ENCODE measurements around the gene RBMS3. TPM values are rescaled to one million over a fixed set of nuclear protein-coding genes. Genes with fewer than 3 reads are reported as not detected.

RBMS3 gene
- total RNA-seq, 3 donors from 2014 or later = 48.4 to 117 (median 103) TPM

- Histone ChIP-seq H3K9me3 (no peaks in the 10 kb centered on the region), H3K27ac (no peak overlapping the region), H3K27me3 (no peaks in the 10 kb centered on the region), H3K4me1 (no peaks in the 10 kb centered on the region), H3K4me3 (no peak overlapping the region), H3K36me3 (no peaks in the 10 kb centered on the region)
- DNase-seq (ENCODE audit: low spot score in 2 of 2) = no peak
- TF ChIP-seq, protein P1, sequence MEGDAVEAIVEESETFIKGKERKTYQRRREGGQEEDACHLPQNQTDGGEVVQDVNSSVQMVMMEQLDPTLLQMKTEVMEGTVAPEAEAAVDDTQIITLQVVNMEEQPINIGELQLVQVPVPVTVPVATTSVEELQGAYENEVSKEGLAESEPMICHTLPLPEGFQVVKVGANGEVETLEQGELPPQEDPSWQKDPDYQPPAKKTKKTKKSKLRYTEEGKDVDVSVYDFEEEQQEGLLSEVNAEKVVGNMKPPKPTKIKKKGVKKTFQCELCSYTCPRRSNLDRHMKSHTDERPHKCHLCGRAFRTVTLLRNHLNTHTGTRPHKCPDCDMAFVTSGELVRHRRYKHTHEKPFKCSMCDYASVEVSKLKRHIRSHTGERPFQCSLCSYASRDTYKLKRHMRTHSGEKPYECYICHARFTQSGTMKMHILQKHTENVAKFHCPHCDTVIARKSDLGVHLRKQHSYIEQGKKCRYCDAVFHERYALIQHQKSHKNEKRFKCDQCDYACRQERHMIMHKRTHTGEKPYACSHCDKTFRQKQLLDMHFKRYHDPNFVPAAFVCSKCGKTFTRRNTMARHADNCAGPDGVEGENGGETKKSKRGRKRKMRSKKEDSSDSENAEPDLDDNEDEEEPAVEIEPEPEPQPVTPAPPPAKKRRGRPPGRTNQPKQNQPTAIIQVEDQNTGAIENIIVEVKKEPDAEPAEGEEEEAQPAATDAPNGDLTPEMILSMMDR (IDR thresholded peaks at IDR 0.05) = no peak
- TF ChIP-seq POLR2AphosphoS5 (IDR thresholded peaks at IDR 0.05) (no peak), POLR2A (IDR thresholded peaks at IDR 0.05) (no peak)
- intact Hi-C loops (cut with DNase I; ENCODE audit: low total_unique reads) = no loop called here
These were observed 117.9 kb downstream of the RBMS3 start for GRCh38 chr3:29398787-29399186.

DNA sequence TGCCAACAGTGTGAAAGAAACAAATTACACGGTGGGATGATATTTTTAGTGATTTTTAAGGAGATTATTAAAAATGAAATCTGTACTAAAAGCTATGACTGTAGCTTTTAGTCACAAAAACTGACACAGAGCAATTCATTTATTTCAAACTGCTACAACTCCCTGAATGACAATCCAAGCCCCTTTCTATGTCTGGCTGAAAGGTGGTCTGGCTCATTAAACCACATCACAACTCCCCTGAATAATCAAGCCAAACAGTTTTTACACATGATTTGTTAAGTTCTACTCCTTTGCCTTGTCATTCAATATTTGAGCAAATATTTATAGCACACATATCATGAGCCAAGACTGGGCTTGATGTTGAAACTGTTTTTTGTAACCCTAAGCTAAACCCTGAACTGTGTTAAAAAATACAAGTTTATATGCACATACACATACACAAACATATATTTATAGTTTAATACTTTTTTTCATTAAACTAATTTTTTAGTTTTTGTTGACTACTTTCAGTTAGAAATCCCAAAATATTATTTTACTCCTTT is 125.5 kb downstream of the RBMS3 start:
- TF ChIP-seq, protein P1 (IDR thresholded peaks at IDR 0.05) = no peak
- TF ChIP-seq POLR2A (IDR thresholded peaks at IDR 0.05) (no peak), POLR2AphosphoS5 (IDR thresholded peaks at IDR 0.05) (no peak)
- intact Hi-C loops (cut with DNase I; ENCODE audit: low total_unique reads) = no loop called here
- Histone ChIP-seq H3K9me3 (no peaks in the 10 kb centered on the region), H3K27me3 (no peaks in the 10 kb centered on the region), H3K36me3 (no peaks in the 10 kb centered on the region), H3K4me1 (no peaks in the 10 kb centered on the region), H3K4me3 (no peak overlapping the region), H3K27ac (no peak overlapping the region)
- DNase-seq (ENCODE audit: low spot score in 2 of 2) = no peak

DNA sequence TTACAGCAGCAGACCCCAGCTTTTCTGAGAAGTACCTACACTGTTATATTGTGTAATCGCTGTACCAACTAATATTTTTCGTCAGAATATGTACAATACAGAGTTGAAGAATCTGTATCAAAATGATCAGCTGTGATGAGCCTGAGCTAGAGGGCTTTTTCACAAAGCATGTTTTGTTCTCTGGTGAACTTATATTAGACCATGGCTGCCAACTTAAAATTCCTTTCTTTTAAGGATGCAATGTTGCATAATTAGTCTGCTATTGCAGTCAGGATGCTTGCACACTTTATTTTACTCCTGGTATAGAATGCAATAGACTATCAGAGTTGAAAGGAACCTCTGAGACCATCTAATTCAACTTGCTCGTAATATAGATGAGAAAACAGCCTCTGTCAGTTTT is 127.8 kb downstream of the RBMS3 start:
- no peaks in the 10 kb centered on the region for H3K36me3 ChIP-seq
- DNase-seq (ENCODE audit: low spot score in 2 of 2) = no peak
- no peaks in the 10 kb centered on the region for H3K9me3 ChIP-seq
- no peak overlapping the region for H3K4me3 ChIP-seq
- TF ChIP-seq POLR2A (IDR thresholded peaks at IDR 0.05) = no peak
- TF ChIP-seq, protein P1 (IDR thresholded peaks at IDR 0.05) = no peak
- no peak for TF ChIP-seq POLR2AphosphoS5 (IDR thresholded peaks at IDR 0.05)
- no peak overlapping the region for H3K27ac ChIP-seq
- intact Hi-C loops (cut with DNase I; ENCODE audit: low total_unique reads) = no loop called here
- no peaks in the 10 kb centered on the region for H3K27me3 ChIP-seq
- no peaks in the 10 kb centered on the region for H3K4me1 ChIP-seq

- Histone ChIP-seq H3K9me3 (no peaks in the 10 kb centered on the region), H3K4me1 (no peaks in the 10 kb centered on the region), H3K27ac (peak overlapping the region in 1 of 2 donors; percentile 3), H3K36me3 (no peaks in the 10 kb centered on the region), H3K4me3 (no peak overlapping the region), H3K27me3 (no peaks in the 10 kb centered on the region)
- no peak for DNase-seq (ENCODE audit: low spot score in 2 of 2)
- TF ChIP-seq, protein P1 (IDR thresholded peaks at IDR 0.05) = no peak
- no peak for TF ChIP-seq POLR2AphosphoS5 (IDR thresholded peaks at IDR 0.05)
- no peak for TF ChIP-seq POLR2A (IDR thresholded peaks at IDR 0.05)
- intact Hi-C loops (cut with DNase I; ENCODE audit: low total_unique reads) = no loop called here
These were observed 128.5 kb downstream of the RBMS3 start for GRCh38 chr3:29409409-29409808.

DNA sequence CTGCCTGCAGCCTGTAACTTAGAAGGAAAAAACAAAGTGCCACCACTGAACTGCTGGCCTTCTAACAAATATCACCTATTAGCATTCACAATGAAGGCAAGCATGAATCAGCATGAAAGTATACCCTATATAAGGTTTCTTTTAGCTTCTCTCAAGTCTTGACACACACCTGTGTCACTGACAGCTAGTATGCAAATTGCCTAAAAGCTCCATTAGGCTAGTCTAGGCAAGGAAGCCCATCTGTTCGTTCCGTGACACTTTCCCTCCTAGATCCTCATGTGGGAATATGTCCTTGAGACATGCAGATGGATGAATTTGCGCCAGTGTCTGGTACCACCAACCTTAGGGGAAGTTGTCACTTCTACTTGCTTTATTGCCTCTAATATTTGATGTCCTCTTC is 129.3 kb downstream of the RBMS3 start:
- Histone ChIP-seq H3K4me1 (no peaks in the 10 kb centered on the region), H3K9me3 (no peaks in the 10 kb centered on the region), H3K36me3 (no peaks in the 10 kb centered on the region), H3K4me3 (no peak overlapping the region), H3K27ac (no peak overlapping the region), H3K27me3 (no peaks in the 10 kb centered on the region)
- intact Hi-C loops (cut with DNase I; ENCODE audit: low total_unique reads) = no loop called here
- TF ChIP-seq, protein P1 (IDR thresholded peaks at IDR 0.05) = no peak
- TF ChIP-seq POLR2AphosphoS5 (IDR thresholded peaks at IDR 0.05) = no peak
- no peak for TF ChIP-seq POLR2A (IDR thresholded peaks at IDR 0.05)
- no peak for DNase-seq (ENCODE audit: low spot score in 2 of 2)
